Skeletal muscle tissue (tissue), 4 donors: ENCODE results near the gene ATXN1L. TPM values are rescaled to one million over a fixed set of nuclear protein-coding genes. Genes with fewer than 3 reads are reported as not detected.

Experiments
- H3K27ac ChIP-seq: one replicate; pipeline ENCODE4 v1.7.0; 2013; ENCODE audit warnings: mild to moderate bottlenecking, low read depth, low read length, inconsistent platforms
- H3K27me3 ChIP-seq, 3 donors: one replicate each; pipeline ENCODE4 v1.7.0; 2013; ENCODE audit warnings: low read length in 3 of 3; ENCODE audit not compliant: control insufficient read depth in 3 of 3, insufficient read depth in 3 of 3
- H3K36me3 ChIP-seq, 3 donors: one replicate each; pipeline ENCODE4 v1.7.0; 2013; ENCODE audit warnings: low read length in 3 of 3; ENCODE audit not compliant: control insufficient read depth in 3 of 3, insufficient read depth in 3 of 3
- H3K4me1 ChIP-seq, 3 donors: one replicate each; pipeline ENCODE4 v1.7.0; 2013; ENCODE audit warnings: low read length in 3 of 3, mild to moderate bottlenecking in 3 of 3; ENCODE audit not compliant: control insufficient read depth in 3 of 3, insufficient read depth in 3 of 3
- H3K4me3 ChIP-seq, 3 donors: one replicate each; pipeline ENCODE4 v1.7.0; 2013; ENCODE audit warnings: low read length in 3 of 3
- H3K9ac ChIP-seq, 3 donors: one replicate each; pipeline ENCODE4 v1.7.0; 2013; ENCODE audit warnings: low read length in 3 of 3, mild to moderate bottlenecking in 3 of 3, moderate library complexity in 2 of 3, low read depth in 1 of 3
- H3K9me3 ChIP-seq, 3 donors: one replicate each; pipeline ENCODE4 v1.7.0; 2013; ENCODE audit warnings: low read length in 3 of 3; ENCODE audit not compliant: control insufficient read depth in 3 of 3
- total RNA-seq: library from RNA; depleted of rRNA; stranded (reverse); fragments of >200 nt; gene quantifications from one replicate; pipeline ENCODE4 v1.2.3, GENCODE V29; 2014
- donor health status: Osteomylitis.

The ATXN1L gene
- total RNA-seq, 1 donor from 2014 or later, result 12.0 TPM

DNA sequence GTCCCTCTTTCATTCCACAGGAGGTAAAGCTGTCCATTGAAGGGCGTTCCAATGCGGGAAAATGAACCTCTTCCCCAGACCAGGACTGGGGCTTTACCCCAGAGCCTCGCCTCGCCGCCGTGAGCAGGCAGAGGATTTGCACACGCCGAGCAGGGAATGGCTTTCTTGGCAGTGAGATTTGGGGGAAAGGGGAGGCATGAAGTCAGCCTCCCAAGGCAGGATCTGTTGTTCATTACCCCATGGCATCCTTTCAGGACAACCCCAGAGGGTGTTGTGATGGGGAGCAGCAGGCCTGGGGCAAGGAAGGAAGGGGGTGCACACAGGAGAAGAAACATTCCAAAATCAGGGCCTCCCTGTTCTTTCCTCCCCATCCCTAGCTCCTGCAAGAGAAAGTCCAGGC, 6.0 kb downstream of the ATXN1L start:
- Histone ChIP-seq H3K36me3 (peaks cover 36 to 50% (median 44%) of the 10 kb centered on the region in 3 donors), H3K9ac (no peak overlapping the region), H3K4me1 (peaks cover 7 to 23% (median 16%) of the 10 kb centered on the region in 3 donors)

GRCh38 chr16:71852158-71852557, 6.4 kb downstream of the ATXN1L start:
- Histone ChIP-seq H3K27me3 (no peaks in the 10 kb centered on the region), H3K9me3 (no peaks in the 10 kb centered on the region), H3K4me3 (no peak overlapping the region), H3K9ac (no peak overlapping the region), H3K4me1 (peaks cover 3 to 19% (median 12%) of the 10 kb centered on the region in 3 donors), H3K27ac (no peak overlapping the region), H3K36me3 (peaks cover 36 to 50% (median 44%) of the 10 kb centered on the region in 3 donors)

More for the DNA sequence above, 6.0 kb downstream of the ATXN1L start:
- Histone ChIP-seq H3K27me3 (no peaks in the 10 kb centered on the region), H3K9me3 (no peaks in the 10 kb centered on the region), H3K4me3 (no peak overlapping the region), H3K27ac (no peak overlapping the region)

DNA sequence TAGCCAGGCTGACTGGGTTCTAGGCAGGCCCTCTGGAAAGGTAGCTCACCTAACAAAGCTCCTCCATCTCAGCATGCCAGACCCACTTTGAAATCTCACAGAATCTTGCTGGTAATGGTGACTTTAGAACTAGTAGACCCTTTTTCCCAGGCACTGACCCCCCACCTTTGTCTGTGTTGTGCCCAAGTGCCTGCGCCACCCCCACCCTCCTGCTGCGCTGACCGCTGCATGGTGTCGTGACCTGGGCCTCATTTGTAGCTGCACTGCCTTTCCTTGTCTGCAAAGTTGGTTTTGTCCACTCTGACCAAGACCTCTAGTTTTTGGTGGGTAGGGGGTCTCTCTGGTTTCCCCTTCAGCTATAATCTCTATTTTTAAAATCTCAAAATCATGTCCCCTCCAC, 6.8 kb downstream of the ATXN1L start:
- H3K9ac ChIP-seq, result no peak overlapping the region
- H3K36me3 ChIP-seq, result peaks cover 36 to 50% (median 44%) of the 10 kb centered on the region in 3 donors
- peaks cover 2 to 17% (median 12%) of the 10 kb centered on the region in 3 donors for H3K4me1 ChIP-seq
- H3K27me3 ChIP-seq, result no peaks in the 10 kb centered on the region
- H3K27ac ChIP-seq, result no peak overlapping the region
- no peaks in the 10 kb centered on the region for H3K9me3 ChIP-seq
- H3K4me3 ChIP-seq, result no peak overlapping the region

- Histone ChIP-seq H3K27ac (no peak overlapping the region), H3K9me3 (no peaks in the 10 kb centered on the region), H3K36me3 (peaks cover 34 to 45% (median 42%) of the 10 kb centered on the region in 3 donors), H3K27me3 (no peaks in the 10 kb centered on the region), H3K9ac (no peak overlapping the region), H3K4me3 (no peak overlapping the region), H3K4me1 (peaks cover 0 to 11% (median 11%) of the 10 kb centered on the region in 3 donors)
Observed at GRCh38 chr16:71853413-71853812, 7.6 kb downstream of the ATXN1L start.

DNA sequence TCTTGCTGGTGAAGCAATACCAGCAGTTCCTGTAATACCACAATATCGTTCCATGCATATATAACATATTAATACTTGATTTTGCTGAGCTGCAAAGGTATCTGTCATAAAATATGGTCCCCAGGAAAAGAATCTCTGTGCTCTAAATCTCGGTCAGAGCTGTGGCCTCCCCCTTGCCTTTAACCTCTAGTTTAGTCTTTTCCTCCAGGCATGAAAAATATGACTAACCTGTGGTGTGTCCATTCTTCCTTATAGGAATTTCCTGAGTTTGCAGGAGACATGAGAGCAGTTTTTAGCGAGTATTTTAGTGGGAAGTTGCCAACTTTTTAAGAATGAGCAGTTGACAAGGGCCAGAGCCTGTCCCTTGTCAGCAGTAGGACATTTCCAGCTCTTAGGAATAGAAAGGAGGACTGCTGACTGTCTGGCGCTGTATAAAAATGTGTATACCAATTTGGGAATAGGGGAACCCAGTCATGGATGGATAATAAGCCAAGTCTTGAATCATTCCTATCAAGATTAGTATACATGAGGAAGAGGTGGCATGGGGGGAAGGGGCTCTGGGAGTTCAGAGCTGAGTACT, 8.7 kb downstream of the ATXN1L start:
- no peaks in the 10 kb centered on the region for H3K27me3 ChIP-seq
- H3K27ac ChIP-seq, result no peak overlapping the region
- H3K4me1 ChIP-seq, result peaks cover 5 to 18% (median 16%) of the 10 kb centered on the region in 3 donors
- H3K9ac ChIP-seq, result no peak overlapping the region
- H3K9me3 ChIP-seq, result no peaks in the 10 kb centered on the region
- H3K4me3 ChIP-seq, result no peak overlapping the region
- peaks cover 28 to 37% (median 33%) of the 10 kb centered on the region in 3 donors for H3K36me3 ChIP-seq

GRCh38 chr16:71855937-71856662, 10.3 kb downstream of the ATXN1L start:
- Histone ChIP-seq H3K36me3 (peaks cover 20 to 33% (median 28%) of the 10 kb centered on the region in 3 donors), H3K4me1 (peaks cover 7 to 21% (median 19%) of the 10 kb centered on the region in 3 donors), H3K27ac (no peak overlapping the region), H3K4me3 (no peak overlapping the region), H3K27me3 (no peaks in the 10 kb centered on the region), H3K9ac (no peak overlapping the region), H3K9me3 (no peaks in the 10 kb centered on the region)

DNA sequence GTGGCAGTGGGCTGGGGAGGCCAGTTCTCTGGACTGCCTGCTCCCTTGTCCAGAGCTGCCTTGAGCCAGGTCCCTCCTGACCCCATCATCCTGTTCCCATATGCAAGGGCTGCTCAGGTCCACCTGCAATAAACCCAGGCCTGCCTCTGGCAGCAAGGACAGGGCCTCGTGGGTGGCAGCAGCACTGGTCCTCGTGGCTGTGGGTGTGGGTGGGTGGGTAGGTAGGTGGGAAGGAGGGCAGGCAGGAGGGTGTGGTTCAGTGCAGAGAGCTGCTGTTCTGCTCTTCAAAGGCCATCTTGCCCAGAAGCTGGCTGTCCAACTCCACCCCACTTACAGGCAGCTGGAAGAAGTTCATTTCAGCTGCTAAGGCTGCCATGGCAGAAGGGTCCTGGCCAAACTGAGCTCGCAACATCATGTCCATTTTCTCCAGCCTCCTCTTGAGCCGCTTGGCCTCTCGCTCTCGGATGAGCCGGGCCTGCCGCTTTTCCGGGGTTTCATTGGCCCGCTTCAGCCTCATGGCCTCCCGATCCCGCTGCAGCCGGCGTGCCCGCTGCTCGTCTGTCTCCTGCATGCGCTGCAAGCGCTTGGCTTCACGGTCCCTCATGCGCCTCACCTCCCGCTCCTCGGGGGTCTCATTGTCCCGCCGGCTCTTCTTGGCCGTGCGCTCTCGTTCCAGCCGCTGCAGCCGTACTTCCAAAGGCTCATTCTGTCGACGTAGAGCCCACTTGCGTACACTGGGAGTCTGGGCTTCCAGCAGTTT, 14.2 kb downstream of the ATXN1L start:
- no peak overlapping the region for H3K27ac ChIP-seq
- peaks cover 22 to 38% (median 32%) of the 10 kb centered on the region in 3 donors for H3K36me3 ChIP-seq
- peak overlapping the region in 1 of 3 donors; percentile 18 for H3K9ac ChIP-seq
- no peak overlapping the region for H3K4me3 ChIP-seq
- H3K9me3 ChIP-seq, result no peaks in the 10 kb centered on the region
- H3K27me3 ChIP-seq, result no peaks in the 10 kb centered on the region
- H3K4me1 ChIP-seq, result peaks cover 7 to 18% (median 12%) of the 10 kb centered on the region in 3 donors

- no peak overlapping the region for H3K9ac ChIP-seq
- H3K36me3 ChIP-seq, result peaks cover 26 to 46% (median 34%) of the 10 kb centered on the region in 3 donors
- no peaks in the 10 kb centered on the region for H3K9me3 ChIP-seq
- H3K27ac ChIP-seq, result no peak overlapping the region
- no peaks in the 10 kb centered on the region for H3K27me3 ChIP-seq
- H3K4me1 ChIP-seq, result peaks cover 6 to 7% (median 7%) of the 10 kb centered on the region in 3 donors
- no peak overlapping the region for H3K4me3 ChIP-seq
Observed at GRCh38 chr16:71863995-71864394, 18.2 kb downstream of the ATXN1L start.

DNA sequence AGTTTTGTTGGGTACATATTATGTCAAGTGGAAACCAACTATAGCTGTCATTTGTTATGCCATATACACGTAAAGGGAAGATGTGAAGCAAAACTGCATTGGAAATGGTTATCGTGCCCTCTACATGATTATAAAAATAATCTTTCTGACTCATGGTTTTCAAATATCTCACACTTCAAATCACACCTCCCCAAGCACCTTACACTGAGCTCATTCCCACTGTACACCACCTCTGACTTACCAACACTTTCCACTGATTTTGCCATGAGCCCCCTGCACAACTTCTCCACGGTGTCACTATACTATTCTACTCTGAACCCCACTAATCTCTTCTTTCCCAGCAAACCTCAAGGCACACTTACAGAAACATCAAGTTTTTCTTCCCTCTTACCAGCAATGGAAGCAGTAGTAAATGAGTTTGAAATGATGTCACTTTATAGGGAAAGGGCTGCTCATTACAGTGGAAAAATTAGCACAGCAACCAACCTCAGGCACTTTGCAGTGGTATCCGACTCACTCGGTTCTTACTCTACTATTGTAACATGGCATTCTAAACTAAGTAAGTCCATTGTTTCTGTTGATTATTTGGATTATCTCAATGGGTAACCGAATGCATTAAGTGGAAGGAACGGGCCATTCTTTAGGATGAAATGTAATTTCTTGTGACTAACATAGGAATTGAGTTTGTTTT, 19.5 kb downstream of the ATXN1L start:
- H3K4me1 ChIP-seq, result no peaks in the 10 kb centered on the region
- H3K27ac ChIP-seq, result no peak overlapping the region
- no peaks in the 10 kb centered on the region for H3K9me3 ChIP-seq
- no peak overlapping the region for H3K4me3 ChIP-seq
- no peaks in the 10 kb centered on the region for H3K27me3 ChIP-seq
- H3K36me3 ChIP-seq, result peaks cover 20 to 39% (median 27%) of the 10 kb centered on the region in 3 donors
- H3K9ac ChIP-seq, result no peak overlapping the region
